ENCODE data around the gene WDR86.

Gene WDR86

GRCh38 chr7:151386301-151387160 lies 23.3 kb downstream of the WDR86 start:
- no peak overlapping the region for H3K27ac Mint-ChIP-seq (ENCODE audit: low read depth)

DNA sequence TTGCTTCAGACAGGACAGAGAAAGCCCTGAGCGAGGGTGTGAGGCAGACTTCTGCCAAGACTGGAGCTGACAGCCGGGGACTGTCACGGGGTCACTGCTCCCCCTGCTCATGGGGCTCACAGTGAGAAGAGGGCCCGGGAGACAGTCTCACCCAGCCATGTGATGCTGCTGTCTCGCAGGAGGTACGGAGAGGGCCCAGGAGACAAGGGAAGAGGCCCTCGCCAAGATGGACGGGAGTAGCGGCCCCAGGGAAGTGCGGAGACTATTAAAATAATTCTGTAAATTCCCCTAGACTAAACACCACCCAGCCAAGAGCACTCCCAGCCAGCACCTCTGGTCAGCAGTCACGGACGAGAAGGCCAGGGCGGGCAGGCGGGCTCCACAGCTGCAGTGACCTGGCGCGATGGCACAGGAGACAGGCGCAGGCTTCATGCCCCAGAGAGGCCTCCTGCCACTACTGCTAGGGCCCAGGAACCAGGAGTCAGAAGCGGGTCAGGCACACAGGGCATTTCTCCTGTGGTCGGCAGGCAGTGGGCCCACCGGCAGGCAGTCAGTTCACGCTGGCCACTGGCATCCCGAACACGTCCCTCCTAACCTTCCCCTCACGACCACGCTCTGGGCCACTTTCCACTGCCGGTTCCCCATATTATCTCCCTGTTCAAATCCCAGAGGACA lies 24.1 kb downstream of the WDR86 start:
- DNase-seq (ENCODE audit: low spot score in 2 of 2) (no peak), ATAC-seq (replicated peaks; ENCODE audit: extremely low read depth, poor library complexity, severe bottlenecking) (no peak)
- Mint-ChIP-seq H3K36me3 (ENCODE audit: insufficient read depth) (peaks cover 1% of the 10 kb centered on the region), H3K9me3 (no peaks in the 10 kb centered on the region), H3K27me3 (peaks cover 33% of the 10 kb centered on the region), H3K4me1 (peaks cover 8% of the 10 kb centered on the region), H3K27ac (ENCODE audit: low read depth) (no peak overlapping the region), H3K4me3 (no peak overlapping the region)

More at GRCh38 chr7:151386301-151387160, 23.3 kb downstream of the WDR86 start:
- ATAC-seq (replicated peaks; ENCODE audit: extremely low read depth, poor library complexity, severe bottlenecking) (no peak), DNase-seq (ENCODE audit: low spot score in 2 of 2) (no peak)
- Mint-ChIP-seq H3K4me3 (no peak overlapping the region), H3K9me3 (no peaks in the 10 kb centered on the region), H3K27me3 (peaks cover 33% of the 10 kb centered on the region), H3K4me1 (peaks cover 8% of the 10 kb centered on the region), H3K36me3 (ENCODE audit: insufficient read depth) (peaks cover 1% of the 10 kb centered on the region)

GRCh38 chr7:151384776-151385625 lies 24.8 kb downstream of the WDR86 start:
- Mint-ChIP-seq H3K9me3 (no peaks in the 10 kb centered on the region), H3K4me3 (no peak overlapping the region), H3K27ac (ENCODE audit: low read depth) (no peak overlapping the region), H3K27me3 (peaks cover 28% of the 10 kb centered on the region), H3K36me3 (ENCODE audit: insufficient read depth) (peaks cover 1% of the 10 kb centered on the region), H3K4me1 (peaks cover 8% of the 10 kb centered on the region)
- ATAC-seq (replicated peaks; ENCODE audit: extremely low read depth, poor library complexity, severe bottlenecking) (no peak), DNase-seq (ENCODE audit: low spot score in 2 of 2) (no peak)

DNA sequence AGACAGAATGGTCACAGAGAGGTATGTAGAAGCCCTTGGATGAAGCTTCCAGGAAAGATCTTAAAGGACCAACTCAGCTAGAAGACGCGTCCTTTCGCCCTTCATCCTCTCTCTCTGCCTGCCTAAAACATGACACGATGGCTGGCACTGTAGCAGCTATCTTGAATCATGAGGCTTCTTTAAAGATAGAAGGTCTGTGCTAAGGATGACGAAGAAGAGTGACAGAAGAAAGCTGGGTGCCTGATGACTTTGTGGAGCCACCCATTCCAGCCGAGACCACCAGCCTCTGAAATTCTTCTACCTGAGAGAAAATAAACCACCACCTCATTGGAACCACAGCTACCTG lies 25.5 kb downstream of the WDR86 start:
- ATAC-seq (replicated peaks; ENCODE audit: extremely low read depth, poor library complexity, severe bottlenecking), result no peak

GRCh38 chr7:151383638-151384351 lies 26.0 kb downstream of the WDR86 start:
- Mint-ChIP-seq H3K9me3 (no peaks in the 10 kb centered on the region), H3K4me1 (peaks cover 8% of the 10 kb centered on the region), H3K4me3 (no peak overlapping the region), H3K36me3 (ENCODE audit: insufficient read depth) (peaks cover 5% of the 10 kb centered on the region), H3K27ac (ENCODE audit: low read depth) (no peak overlapping the region), H3K27me3 (peaks cover 22% of the 10 kb centered on the region)
- DNase-seq (ENCODE audit: low spot score in 2 of 2) (no peak), ATAC-seq (replicated peaks; ENCODE audit: extremely low read depth, poor library complexity, severe bottlenecking) (no peak)

More for the DNA sequence above, 25.5 kb downstream of the WDR86 start:
- Mint-ChIP-seq H3K36me3 (ENCODE audit: insufficient read depth) (peaks cover 5% of the 10 kb centered on the region), H3K4me3 (no peak overlapping the region), H3K9me3 (no peaks in the 10 kb centered on the region), H3K27me3 (peaks cover 22% of the 10 kb centered on the region), H3K27ac (ENCODE audit: low read depth) (no peak overlapping the region), H3K4me1 (peaks cover 8% of the 10 kb centered on the region)
- DNase-seq (ENCODE audit: low spot score in 2 of 2), result no peak

DNA sequence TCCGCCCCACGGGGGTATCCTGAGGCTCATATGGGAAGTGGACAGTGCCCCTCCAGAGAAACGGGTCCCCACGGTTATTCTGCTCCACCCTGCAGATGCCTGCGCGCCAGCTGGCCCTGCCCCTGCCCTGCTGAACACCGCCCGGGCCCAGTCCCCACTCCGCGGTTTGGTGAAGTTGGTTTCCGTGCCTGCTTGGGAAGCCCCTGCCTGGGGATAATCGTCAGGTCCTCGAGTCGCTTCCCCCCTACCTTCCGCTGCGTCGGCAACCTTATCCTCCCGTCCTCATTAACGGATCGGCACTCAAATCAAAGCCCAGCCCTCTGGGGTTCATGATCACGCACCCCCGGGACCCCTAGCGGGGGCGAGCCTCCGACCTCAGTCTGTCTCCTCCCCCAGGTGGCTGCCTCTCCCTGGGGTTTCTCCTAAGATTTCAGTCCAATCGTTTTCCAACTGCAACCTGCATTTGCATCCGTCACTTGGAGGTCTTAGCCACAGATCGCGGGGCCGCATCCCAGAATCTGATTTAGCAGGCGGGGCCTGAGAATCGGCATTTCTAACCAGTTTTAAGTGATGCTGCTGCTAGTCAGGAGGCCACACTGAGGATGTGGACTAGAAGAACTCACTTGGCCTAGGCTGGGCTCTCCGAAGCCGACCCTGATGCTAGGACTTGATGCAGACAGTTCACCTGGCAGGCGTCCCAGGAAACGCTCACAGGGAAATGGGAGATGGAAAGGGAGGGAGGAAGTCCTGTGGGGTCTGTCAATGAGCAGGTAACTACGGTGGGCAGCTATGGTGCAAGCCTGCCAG lies 27.6 kb downstream of the WDR86 start:
- H3K27ac Mint-ChIP-seq (ENCODE audit: low read depth), result peak overlapping the region; percentile 78
- H3K36me3 Mint-ChIP-seq (ENCODE audit: insufficient read depth), result peaks cover 17% of the 10 kb centered on the region

GRCh38 chr7:151381348-151382078 lies 28.3 kb downstream of the WDR86 start:
- H3K9me3 Mint-ChIP-seq, result no peaks in the 10 kb centered on the region
- peak overlapping the region; percentile 79 for H3K4me3 Mint-ChIP-seq
- H3K4me1 Mint-ChIP-seq, result peaks cover 8% of the 10 kb centered on the region
- H3K27ac Mint-ChIP-seq (ENCODE audit: low read depth), result peak overlapping the region; percentile 78
- ATAC-seq (replicated peaks; ENCODE audit: extremely low read depth, poor library complexity, severe bottlenecking) (peak; percentile 90), DNase-seq (ENCODE audit: low spot score in 2 of 2) (peak; percentile 41 to 44)
- peaks cover 22% of the 10 kb centered on the region for H3K27me3 Mint-ChIP-seq
- peaks cover 22% of the 10 kb centered on the region for H3K36me3 Mint-ChIP-seq (ENCODE audit: insufficient read depth)

More for the DNA sequence above, 27.6 kb downstream of the WDR86 start:
- Mint-ChIP-seq H3K9me3 (no peaks in the 10 kb centered on the region), H3K4me1 (peaks cover 8% of the 10 kb centered on the region), H3K27me3 (peaks cover 22% of the 10 kb centered on the region), H3K4me3 (peak overlapping the region; percentile 79)
- peak; percentile 27 to 32 for DNase-seq (ENCODE audit: low spot score in 2 of 2)
- peak; percentile 57 for ATAC-seq (replicated peaks; ENCODE audit: extremely low read depth, poor library complexity, severe bottlenecking)

DNA sequence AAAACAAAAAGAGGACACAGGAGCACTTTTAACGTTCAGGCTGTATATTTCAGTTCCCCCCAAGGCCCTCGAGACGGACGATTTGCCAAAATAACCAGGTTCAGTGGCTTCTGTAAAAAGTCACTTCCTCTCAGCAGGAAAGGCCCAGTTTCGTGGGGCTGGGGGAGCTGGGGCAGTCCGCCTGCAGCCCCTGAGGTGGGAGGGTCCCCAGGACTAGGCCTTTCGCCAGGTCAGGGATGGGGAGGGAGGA lies 28.8 kb downstream of the WDR86 start:
- Mint-ChIP-seq H3K27me3 (peaks cover 22% of the 10 kb centered on the region), H3K27ac (ENCODE audit: low read depth) (peak overlapping the region; percentile 57), H3K4me3 (peak overlapping the region; percentile 79), H3K36me3 (ENCODE audit: insufficient read depth) (peaks cover 25% of the 10 kb centered on the region), H3K9me3 (no peaks in the 10 kb centered on the region), H3K4me1 (peaks cover 8% of the 10 kb centered on the region)
- DNase-seq (ENCODE audit: low spot score in 2 of 2) (no peak), ATAC-seq (replicated peaks; ENCODE audit: extremely low read depth, poor library complexity, severe bottlenecking) (no peak)

GRCh38 chr7:151380199-151381097 lies 29.4 kb downstream of the WDR86 start:
- peak overlapping the region; percentile 79 for H3K4me3 Mint-ChIP-seq
- H3K36me3 Mint-ChIP-seq (ENCODE audit: insufficient read depth), result peaks cover 31% of the 10 kb centered on the region
- H3K27ac Mint-ChIP-seq (ENCODE audit: low read depth), result peak overlapping the region; percentile 57
- peaks cover 8% of the 10 kb centered on the region for H3K4me1 Mint-ChIP-seq
- no peak for ATAC-seq (replicated peaks; ENCODE audit: extremely low read depth, poor library complexity, severe bottlenecking)
- no peak for DNase-seq (ENCODE audit: low spot score in 2 of 2)
- peaks cover 22% of the 10 kb centered on the region for H3K27me3 Mint-ChIP-seq
- no peaks in the 10 kb centered on the region for H3K9me3 Mint-ChIP-seq

- H3K4me3 Mint-ChIP-seq, result no peak overlapping the region
Measured at GRCh38 chr7:151379534-151380198, 30.2 kb downstream of the WDR86 start.

More at GRCh38 chr7:151379534-151380198, 30.2 kb downstream of the WDR86 start:
- Mint-ChIP-seq H3K27ac (ENCODE audit: low read depth) (no peak overlapping the region), H3K9me3 (no peaks in the 10 kb centered on the region), H3K27me3 (peaks cover 21% of the 10 kb centered on the region), H3K4me1 (peaks cover 8% of the 10 kb centered on the region), H3K36me3 (ENCODE audit: insufficient read depth) (peaks cover 35% of the 10 kb centered on the region)
- DNase-seq (ENCODE audit: low spot score in 2 of 2), result no peak
- ATAC-seq (replicated peaks; ENCODE audit: extremely low read depth, poor library complexity, severe bottlenecking), result no peak

Measured in central memory CD8-positive, alpha-beta T cell (primary cell).